ENCODE data around the gene NDC80.

Gene NDC80

DNA sequence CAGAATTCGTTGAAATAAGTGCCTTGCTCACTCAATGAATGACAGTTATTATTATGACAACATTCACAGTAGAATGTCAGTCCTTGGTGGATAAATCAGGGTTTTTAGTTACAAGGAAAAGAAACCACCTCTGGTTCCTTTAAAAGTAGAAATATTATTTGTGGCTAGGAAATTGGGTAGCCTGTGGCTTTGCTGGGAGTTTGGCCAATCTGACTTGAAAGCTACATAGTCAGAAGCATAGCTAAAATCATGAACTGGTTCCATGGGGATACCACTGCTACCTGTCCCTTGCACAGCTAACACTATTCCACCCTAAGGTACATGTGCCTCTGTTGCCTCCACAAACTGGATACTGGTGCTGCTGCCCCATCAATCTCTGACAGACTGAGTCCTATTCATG is 71.4 kb downstream of the NDC80 start:
- Histone ChIP-seq H3K9ac (ENCODE audit: low read length) (no peak overlapping the region), H3K27me3 (ENCODE audit: control insufficient read depth, insufficient read depth, low read length) (no peaks in the 10 kb centered on the region), H3K36me3 (ENCODE audit: control insufficient read depth, insufficient read depth, low read length) (no peaks in the 10 kb centered on the region), H3K4me3 (ENCODE audit: low read length) (no peak overlapping the region), H3K4me1 (ENCODE audit: control insufficient read depth, insufficient read depth, low read length) (peaks cover 7% of the 10 kb centered on the region), H3K9me3 (ENCODE audit: control insufficient read depth, low read length) (no peaks in the 10 kb centered on the region)

DNA sequence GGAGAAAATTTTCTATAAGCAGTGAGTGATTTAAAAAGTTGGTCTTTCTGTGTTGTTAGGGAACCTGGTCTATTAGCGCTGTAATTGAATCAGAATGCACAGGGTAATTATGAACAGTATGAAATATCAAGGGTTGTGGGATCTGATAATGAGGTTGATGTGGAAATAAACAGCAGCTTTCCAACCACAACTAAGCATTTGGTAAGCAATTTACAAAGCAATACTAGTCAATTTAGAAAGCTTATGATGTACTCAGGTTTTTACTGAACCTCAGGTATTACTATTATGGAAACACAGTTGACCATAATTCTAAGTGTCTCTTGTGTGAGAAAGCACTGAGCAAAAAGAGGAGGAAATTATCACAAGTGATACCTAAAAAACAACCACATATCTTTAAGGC is 73.2 kb downstream of the NDC80 start:
- Histone ChIP-seq H3K4me3 (ENCODE audit: low read length) (no peak overlapping the region), H3K36me3 (ENCODE audit: control insufficient read depth, insufficient read depth, low read length) (no peaks in the 10 kb centered on the region), H3K27me3 (ENCODE audit: control insufficient read depth, insufficient read depth, low read length) (no peaks in the 10 kb centered on the region), H3K9ac (ENCODE audit: low read length) (no peak overlapping the region), H3K4me1 (ENCODE audit: control insufficient read depth, insufficient read depth, low read length) (peaks cover 7% of the 10 kb centered on the region), H3K9me3 (ENCODE audit: control insufficient read depth, low read length) (no peaks in the 10 kb centered on the region)

DNA sequence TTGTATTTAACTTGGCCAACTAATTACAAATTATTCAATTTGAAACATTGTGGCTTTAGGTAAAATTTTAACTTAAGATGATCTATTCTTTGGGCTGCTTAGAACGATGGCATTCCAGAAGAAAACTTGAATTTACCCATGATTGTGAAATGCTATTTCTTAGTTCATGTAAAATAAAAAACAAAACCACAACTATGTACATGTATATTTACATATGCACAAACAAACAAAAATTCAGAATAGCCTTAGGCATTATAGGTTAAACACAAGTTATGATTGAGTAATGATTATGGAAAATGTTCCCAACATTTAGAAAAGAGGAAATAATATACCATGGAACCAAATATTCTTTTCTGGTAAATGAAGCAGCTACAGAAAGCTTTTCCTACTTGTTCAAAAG is 80.6 kb downstream of the NDC80 start:
- Histone ChIP-seq H3K4me1 (ENCODE audit: control insufficient read depth, insufficient read depth, low read length) (no peaks in the 10 kb centered on the region), H3K4me3 (ENCODE audit: low read length) (no peak overlapping the region), H3K27me3 (ENCODE audit: control insufficient read depth, insufficient read depth, low read length) (no peaks in the 10 kb centered on the region), H3K9ac (ENCODE audit: low read length) (no peak overlapping the region), H3K36me3 (ENCODE audit: control insufficient read depth, insufficient read depth, low read length) (no peaks in the 10 kb centered on the region), H3K9me3 (ENCODE audit: control insufficient read depth, low read length) (no peaks in the 10 kb centered on the region)

DNA sequence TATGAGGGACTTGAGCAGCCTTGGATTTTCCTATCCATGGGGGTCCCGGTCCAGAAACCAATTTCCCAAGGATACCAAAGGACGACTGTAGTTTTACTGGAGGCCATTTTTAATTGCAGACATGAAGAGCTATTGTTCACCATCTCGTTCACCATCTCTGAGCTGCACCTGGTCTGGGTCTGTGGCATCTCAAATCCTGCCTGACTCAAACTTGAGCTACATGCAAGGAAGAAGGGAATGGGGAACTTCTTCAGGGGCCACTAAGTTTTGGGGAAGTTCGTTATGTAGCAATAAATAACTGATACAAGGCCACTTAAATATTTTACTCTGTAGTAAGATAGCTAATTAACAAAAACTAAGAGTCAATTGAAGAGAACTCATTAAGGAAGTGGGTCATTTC is 82.1 kb downstream of the NDC80 start:
- Histone ChIP-seq H3K36me3 (ENCODE audit: control insufficient read depth, insufficient read depth, low read length) (no peaks in the 10 kb centered on the region), H3K4me1 (ENCODE audit: control insufficient read depth, insufficient read depth, low read length) (no peaks in the 10 kb centered on the region), H3K4me3 (ENCODE audit: low read length) (no peak overlapping the region), H3K27me3 (ENCODE audit: control insufficient read depth, insufficient read depth, low read length) (no peaks in the 10 kb centered on the region), H3K9me3 (ENCODE audit: control insufficient read depth, low read length) (no peaks in the 10 kb centered on the region), H3K9ac (ENCODE audit: low read length) (no peak overlapping the region)

DNA sequence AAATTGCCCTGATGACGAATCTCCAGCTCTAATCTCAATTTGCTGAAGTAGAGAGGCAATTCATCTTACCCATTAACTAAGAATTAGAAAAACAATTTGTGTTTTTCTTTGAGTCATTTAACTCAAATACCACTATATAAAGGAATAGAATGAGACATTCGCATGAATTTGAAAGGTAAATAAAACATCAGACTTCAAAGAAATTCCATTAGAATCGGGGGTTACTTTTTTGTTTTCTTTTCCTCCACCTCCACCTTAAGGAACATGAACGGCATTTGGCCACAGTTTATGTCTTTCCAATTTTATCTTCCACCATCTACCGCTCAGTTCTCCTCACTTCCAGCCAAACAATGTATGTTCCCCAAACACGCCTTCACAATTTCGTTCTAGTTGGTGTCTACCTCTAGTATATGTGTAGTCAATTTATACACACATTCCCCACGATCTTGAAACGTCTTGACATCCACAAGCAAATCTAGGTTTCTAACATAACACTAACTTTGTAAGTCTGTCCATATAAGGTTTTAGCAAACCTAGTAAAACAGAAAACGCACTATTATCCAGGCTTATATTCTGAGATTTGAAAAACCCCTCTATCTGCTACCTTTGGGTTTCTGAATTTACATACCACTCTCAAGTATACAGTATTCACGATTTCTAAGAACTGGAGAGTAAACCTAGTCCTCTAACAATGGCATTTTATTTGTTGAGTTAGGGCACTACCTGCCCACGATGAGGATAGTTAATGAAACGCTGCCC is 83.0 kb downstream of the NDC80 start:
- Histone ChIP-seq H3K36me3 (ENCODE audit: control insufficient read depth, insufficient read depth, low read length) (no peaks in the 10 kb centered on the region), H3K9ac (ENCODE audit: low read length) (peak overlapping the region; percentile 88)

DNA sequence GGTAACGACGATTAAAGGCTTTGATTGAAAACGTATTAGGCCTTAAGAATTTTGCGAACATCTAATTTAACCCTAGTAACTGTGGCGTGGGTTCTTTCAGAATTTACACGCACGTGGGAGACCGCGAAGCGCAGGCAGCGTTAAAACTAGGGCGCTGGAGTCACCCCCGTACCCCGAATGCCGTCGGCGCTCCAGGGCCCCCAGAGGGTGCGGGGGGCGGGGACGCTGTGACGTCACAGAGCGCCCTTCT is 83.5 kb downstream of the NDC80 start:
- Histone ChIP-seq H3K4me3 (ENCODE audit: low read length) (peak overlapping the region; percentile 92), H3K4me1 (ENCODE audit: control insufficient read depth, insufficient read depth, low read length) (peaks cover 10% of the 10 kb centered on the region), H3K27me3 (ENCODE audit: control insufficient read depth, insufficient read depth, low read length) (no peaks in the 10 kb centered on the region), H3K36me3 (ENCODE audit: control insufficient read depth, insufficient read depth, low read length) (no peaks in the 10 kb centered on the region), H3K9me3 (ENCODE audit: control insufficient read depth, low read length) (no peaks in the 10 kb centered on the region), H3K9ac (ENCODE audit: low read length) (peak overlapping the region; percentile 88)

More for the DNA sequence above, 83.0 kb downstream of the NDC80 start:
- Histone ChIP-seq H3K4me3 (ENCODE audit: low read length) (no peak overlapping the region), H3K4me1 (ENCODE audit: control insufficient read depth, insufficient read depth, low read length) (peaks cover 5% of the 10 kb centered on the region), H3K27me3 (ENCODE audit: control insufficient read depth, insufficient read depth, low read length) (no peaks in the 10 kb centered on the region), H3K9me3 (ENCODE audit: control insufficient read depth, low read length) (no peaks in the 10 kb centered on the region)

DNA sequence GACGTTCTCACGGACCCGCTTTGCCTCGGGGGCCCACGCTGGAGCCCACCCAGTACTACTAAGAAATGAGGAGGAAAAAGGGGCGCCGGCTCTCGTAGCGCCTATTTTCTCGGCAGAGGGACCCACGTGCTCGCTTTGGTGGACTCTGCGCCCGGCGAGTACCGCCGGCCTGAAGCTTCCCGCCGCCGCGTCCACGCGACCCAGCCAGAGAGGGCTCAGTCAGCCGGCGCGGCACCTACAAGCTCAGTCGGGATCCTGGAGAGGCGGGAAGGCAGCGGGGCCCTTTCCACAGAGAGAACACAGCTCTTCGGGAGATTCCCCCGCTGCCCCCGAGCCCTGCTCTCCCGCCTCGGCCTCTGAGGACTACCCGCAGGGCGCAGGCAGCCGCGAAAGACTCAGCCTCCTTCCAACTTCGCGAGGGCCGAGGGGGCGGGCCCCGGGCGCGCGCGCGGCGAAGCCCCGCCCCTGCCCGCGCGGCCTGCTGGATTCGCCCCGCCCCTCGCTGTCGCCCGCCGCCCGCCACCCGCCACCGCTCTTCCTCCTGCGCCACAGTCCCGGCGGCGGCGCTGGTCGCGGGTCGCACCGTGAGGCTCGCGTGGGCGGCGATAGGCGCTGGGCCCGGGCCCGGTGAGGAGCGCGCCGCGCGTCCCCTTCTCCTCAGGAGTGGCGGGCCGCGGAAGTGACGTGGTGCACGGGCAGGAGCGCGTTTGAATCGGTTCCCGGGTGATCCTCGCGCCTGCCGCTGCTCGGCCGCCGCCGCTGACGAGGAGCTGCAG is 84.0 kb downstream of the NDC80 start, which contains the start of gene SMCHD1:
SMCHD1 (plus strand) TSS at position 549 of the 776 bp plus-strand sequence. CDS start 350 bp downstream, outside the sequence.
- Histone ChIP-seq H3K4me1 (ENCODE audit: control insufficient read depth, insufficient read depth, low read length) (peaks cover 12% of the 10 kb centered on the region), H3K9ac (ENCODE audit: low read length) (peak within 1 kb of the TSS; percentile 95), H3K4me3 (ENCODE audit: low read length) (peak within 1 kb of the TSS; percentile 92), H3K36me3 (ENCODE audit: control insufficient read depth, insufficient read depth, low read length) (no peaks in the 10 kb centered on the region), H3K9me3 (ENCODE audit: control insufficient read depth, low read length) (no peaks in the 10 kb centered on the region), H3K27me3 (ENCODE audit: control insufficient read depth, insufficient read depth, low read length) (no peaks in the 10 kb centered on the region)

DNA sequence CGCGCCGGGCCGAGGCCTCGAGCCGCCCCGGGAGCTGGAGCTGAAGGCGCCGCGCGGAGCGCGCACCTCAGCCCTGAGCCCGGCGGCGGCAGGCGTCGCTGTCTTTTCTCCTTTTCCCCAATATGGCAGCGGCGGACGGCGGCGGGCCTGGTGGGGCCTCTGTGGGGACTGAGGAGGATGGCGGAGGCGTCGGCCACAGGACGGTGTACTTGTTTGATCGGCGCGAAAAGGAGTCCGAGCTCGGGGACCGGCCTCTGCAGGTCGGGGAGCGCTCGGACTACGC is 84.5 kb downstream of the NDC80 start:
- Histone ChIP-seq H3K27me3 (ENCODE audit: control insufficient read depth, insufficient read depth, low read length) (no peaks in the 10 kb centered on the region), H3K4me3 (ENCODE audit: low read length) (peak overlapping the region; percentile 66), H3K9me3 (ENCODE audit: control insufficient read depth, low read length) (no peaks in the 10 kb centered on the region), H3K36me3 (ENCODE audit: control insufficient read depth, insufficient read depth, low read length) (no peaks in the 10 kb centered on the region), H3K9ac (ENCODE audit: low read length) (peak overlapping the region; percentile 95), H3K4me1 (ENCODE audit: control insufficient read depth, insufficient read depth, low read length) (peaks cover 12% of the 10 kb centered on the region)

DNA sequence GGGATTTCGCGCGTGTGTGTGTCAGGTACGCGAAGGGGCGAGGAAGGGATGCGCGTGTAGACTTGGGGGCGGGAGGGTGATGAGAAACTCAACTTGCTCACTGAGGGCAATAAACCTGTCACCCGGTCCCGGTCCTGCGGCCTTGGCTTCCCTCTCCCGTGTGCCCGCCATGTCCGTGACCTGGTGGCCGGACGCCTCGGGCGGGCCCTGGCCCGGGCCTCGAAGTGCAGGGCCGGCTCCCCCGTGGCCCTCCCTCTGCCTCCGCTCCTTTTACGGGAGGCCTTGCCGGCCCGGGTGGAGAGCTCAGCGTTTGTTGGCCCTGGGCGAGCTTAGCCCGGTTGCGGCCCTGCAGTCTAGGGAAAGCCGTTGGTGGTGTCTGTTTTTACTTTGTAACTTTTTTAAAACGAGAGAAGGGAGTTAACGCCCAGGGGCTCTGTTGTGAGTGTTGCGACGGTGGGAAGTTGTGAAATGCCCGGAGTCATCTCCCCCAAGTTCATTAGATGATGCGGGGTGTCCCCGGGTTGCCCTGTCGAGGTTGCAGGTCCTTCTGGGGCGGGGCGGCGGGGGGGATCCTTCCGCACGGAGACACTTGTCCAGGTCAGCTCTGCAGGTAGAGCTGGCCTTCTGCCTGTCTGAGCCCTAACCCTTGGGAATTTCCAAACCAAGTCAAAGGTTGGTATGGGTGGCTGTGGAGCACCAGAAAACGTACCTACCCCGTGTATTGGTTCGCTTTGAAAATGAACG is 85.1 kb downstream of the NDC80 start:
- H3K4me3 ChIP-seq (ENCODE audit: low read length), result peak overlapping the region; percentile 66
- H3K9ac ChIP-seq (ENCODE audit: low read length), result peak overlapping the region; percentile 95
- no peaks in the 10 kb centered on the region for H3K9me3 ChIP-seq (ENCODE audit: control insufficient read depth, low read length)
- no peaks in the 10 kb centered on the region for H3K36me3 ChIP-seq (ENCODE audit: control insufficient read depth, insufficient read depth, low read length)
- H3K27me3 ChIP-seq (ENCODE audit: control insufficient read depth, insufficient read depth, low read length), result no peaks in the 10 kb centered on the region
- H3K4me1 ChIP-seq (ENCODE audit: control insufficient read depth, insufficient read depth, low read length), result peaks cover 12% of the 10 kb centered on the region

DNA sequence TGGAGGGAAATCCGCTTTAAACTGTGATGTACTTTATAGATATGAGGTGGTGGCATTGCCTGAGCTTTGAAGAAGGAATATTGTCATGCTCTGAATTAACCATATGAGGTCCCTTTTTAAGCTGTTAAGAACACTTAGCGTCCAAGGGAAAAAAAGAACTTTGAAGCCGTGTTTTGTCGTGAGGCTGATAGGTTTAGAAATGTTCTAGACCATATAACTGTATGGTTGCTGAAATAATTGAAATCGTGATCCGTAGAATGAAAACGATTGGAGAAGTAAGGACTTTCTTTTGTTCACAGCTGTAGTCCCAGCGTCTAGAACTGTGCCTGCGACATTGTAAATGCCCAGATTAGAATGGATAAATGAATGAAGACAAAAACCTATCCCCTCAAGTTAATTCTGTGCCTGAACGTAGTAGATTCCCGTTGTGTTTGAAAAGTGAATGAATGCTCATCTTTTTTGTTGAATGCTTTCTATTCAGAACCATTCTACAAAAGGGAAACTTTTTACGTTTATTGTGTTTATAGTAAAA is 85.7 kb downstream of the NDC80 start:
- Histone ChIP-seq H3K36me3 (ENCODE audit: control insufficient read depth, insufficient read depth, low read length) (no peaks in the 10 kb centered on the region), H3K9me3 (ENCODE audit: control insufficient read depth, low read length) (no peaks in the 10 kb centered on the region), H3K4me3 (ENCODE audit: low read length) (peak overlapping the region; percentile 66), H3K4me1 (ENCODE audit: control insufficient read depth, insufficient read depth, low read length) (peaks cover 12% of the 10 kb centered on the region), H3K27me3 (ENCODE audit: control insufficient read depth, insufficient read depth, low read length) (no peaks in the 10 kb centered on the region), H3K9ac (ENCODE audit: low read length) (peak overlapping the region; percentile 95)

DNA sequence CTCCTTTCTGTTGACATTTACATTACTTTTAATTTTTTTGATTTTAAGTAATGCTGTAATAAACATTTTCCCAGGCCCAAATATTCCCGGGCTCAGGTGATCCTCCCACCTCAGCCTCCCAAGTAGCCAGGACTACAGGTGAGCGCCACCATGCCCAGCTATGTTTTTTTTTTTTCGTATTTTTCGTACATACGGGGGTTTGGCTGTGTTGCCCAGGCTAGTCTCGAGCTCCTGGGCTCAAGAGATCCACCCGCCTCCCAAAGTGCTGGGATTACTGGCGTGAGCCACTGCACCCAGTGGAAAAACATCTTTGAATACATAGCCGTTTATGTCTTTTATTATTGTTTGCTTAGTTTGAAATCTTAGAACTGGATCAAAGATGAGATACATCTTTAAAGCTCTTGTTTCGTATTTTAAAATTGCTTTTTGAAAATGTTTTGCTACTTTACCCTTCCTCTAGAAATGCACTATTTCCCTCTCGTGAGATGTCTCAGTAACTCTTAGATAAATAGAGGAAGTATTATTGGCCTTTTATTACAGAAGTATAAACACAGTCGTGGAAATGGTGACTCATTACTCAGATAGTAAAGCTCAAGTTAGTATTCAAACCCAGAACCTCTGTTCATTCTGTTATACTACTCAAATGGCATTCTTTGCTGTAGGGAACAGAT is 86.6 kb downstream of the NDC80 start:
- Histone ChIP-seq H3K4me3 (ENCODE audit: low read length) (peak overlapping the region; percentile 14), H3K36me3 (ENCODE audit: control insufficient read depth, insufficient read depth, low read length) (no peaks in the 10 kb centered on the region), H3K27me3 (ENCODE audit: control insufficient read depth, insufficient read depth, low read length) (no peaks in the 10 kb centered on the region), H3K9me3 (ENCODE audit: control insufficient read depth, low read length) (no peaks in the 10 kb centered on the region), H3K4me1 (ENCODE audit: control insufficient read depth, insufficient read depth, low read length) (peaks cover 12% of the 10 kb centered on the region), H3K9ac (ENCODE audit: low read length) (peak overlapping the region; percentile 54)
